Prostate gland (tissue), 2 donors: Measurements from ENCODE around the gene STX10.
"Not testable (repeated sequence)": the region's sequence is repeated elsewhere in the genome, so short reads cannot be mapped to it uniquely, and the experiment has no call there.

ENCODE experiments used
- POLR2A ChIP-seq: fragments of 450-650 bp; IDR thresholded peaks from one replicate; pipeline ENCODE4 v1.6.1; 2016; ENCODE audit warnings: antibody characterized with exemption, mild to moderate bottlenecking
- TF ChIP-seq, protein P1 (sequence below), 4 experiments: fragments of 200-600 bp in 2 of 4; fragments of 450-650 bp in 2 of 4; sonication (generic) in 2 of 4; IDR thresholded peaks; 1 replicate in 3 of 4; 2 replicates in 1 of 4; pipeline ENCODE4 v1.5.1; 2016 to 2019; ENCODE audit warnings: antibody characterized with exemption in 4 of 4, mild to moderate bottlenecking in 2 of 4, moderate library complexity in 2 of 4

- TF ChIP-seq, protein P1, sequence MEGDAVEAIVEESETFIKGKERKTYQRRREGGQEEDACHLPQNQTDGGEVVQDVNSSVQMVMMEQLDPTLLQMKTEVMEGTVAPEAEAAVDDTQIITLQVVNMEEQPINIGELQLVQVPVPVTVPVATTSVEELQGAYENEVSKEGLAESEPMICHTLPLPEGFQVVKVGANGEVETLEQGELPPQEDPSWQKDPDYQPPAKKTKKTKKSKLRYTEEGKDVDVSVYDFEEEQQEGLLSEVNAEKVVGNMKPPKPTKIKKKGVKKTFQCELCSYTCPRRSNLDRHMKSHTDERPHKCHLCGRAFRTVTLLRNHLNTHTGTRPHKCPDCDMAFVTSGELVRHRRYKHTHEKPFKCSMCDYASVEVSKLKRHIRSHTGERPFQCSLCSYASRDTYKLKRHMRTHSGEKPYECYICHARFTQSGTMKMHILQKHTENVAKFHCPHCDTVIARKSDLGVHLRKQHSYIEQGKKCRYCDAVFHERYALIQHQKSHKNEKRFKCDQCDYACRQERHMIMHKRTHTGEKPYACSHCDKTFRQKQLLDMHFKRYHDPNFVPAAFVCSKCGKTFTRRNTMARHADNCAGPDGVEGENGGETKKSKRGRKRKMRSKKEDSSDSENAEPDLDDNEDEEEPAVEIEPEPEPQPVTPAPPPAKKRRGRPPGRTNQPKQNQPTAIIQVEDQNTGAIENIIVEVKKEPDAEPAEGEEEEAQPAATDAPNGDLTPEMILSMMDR (IDR thresholded peaks at IDR 0.05), result not testable (repeated sequence)
- not testable (repeated sequence) for TF ChIP-seq POLR2A
Measured at GRCh38 chr19:13177584-13177983, 27.4 kb upstream of the STX10 start.
